Tibial artery (tissue), 4 donors: Measurements from ENCODE around the gene NOL9.
"Not testable (repeated sequence)": the region's sequence is repeated elsewhere in the genome, so short reads cannot be mapped to it uniquely, and the experiment has no call there.

Source experiments
- DNase-seq, 2 donors: peaks; one replicate each; pipeline ENCODE4 v3.0.0-alpha.2; 2019
- H3K27ac ChIP-seq, 2 donors: fragments of 200-600 bp; sonication (generic) in 1 of 2; 1 replicate in 1 of 2; 2 replicates in 1 of 2; pipeline ENCODE4 v1.5.1; 2018 to 2019; ENCODE audit warnings: mild to moderate bottlenecking in 1 of 2
- H3K27me3 ChIP-seq, 2 donors: fragments of 200-600 bp; sonication (generic) in 1 of 2; one replicate each; pipeline versions ENCODE4 v1.5.1 to v1.6.0; 2016 to 2019
- H3K36me3 ChIP-seq, 3 donors: fragments of 200-600 bp; sonication (generic) in 2 of 3; one replicate each; pipeline ENCODE4 v1.5.1; 2016 to 2019; ENCODE audit warnings: mild to moderate bottlenecking in 2 of 3
- H3K4me1 ChIP-seq, 4 donors: fragments of 200-600 bp; sonication (generic) in 2 of 4; 1 replicate in 3 of 4; 2 replicates in 1 of 4; pipeline ENCODE4 v1.5.1; 2016 to 2019
- H3K4me3 ChIP-seq, 2 donors: fragments of 200-600 bp; sonication (generic) in 1 of 2; 1 replicate in 1 of 2; 2 replicates in 1 of 2; pipeline ENCODE4 v1.5.1; 2018 to 2019; ENCODE audit warnings: mild to moderate bottlenecking in 2 of 2
- H3K9me3 ChIP-seq, 3 donors: fragments of 200-600 bp; sonication (generic) in 1 of 3; one replicate each; pipeline ENCODE4 v1.5.1; 2016 to 2019
- intact Hi-C: fragments of 100-400 bp; cut with DNase I; formaldehyde crosslinking; loops from one replicate; pipeline ENCODE4 v1.15.0; 2023; ENCODE audit warnings: low total_unique reads
- TF ChIP-seq, protein P1 (sequence below), 2 experiments: fragments of 200-600 bp in 1 of 2; fragments of 450-650 bp in 1 of 2; IDR thresholded peaks; one replicate each; pipeline ENCODE4 v1.5.1; 2017 to 2019; ENCODE audit warnings: antibody characterized with exemption in 2 of 2, mild to moderate bottlenecking in 1 of 2, moderate library complexity in 1 of 2

NOL9 gene

DNA sequence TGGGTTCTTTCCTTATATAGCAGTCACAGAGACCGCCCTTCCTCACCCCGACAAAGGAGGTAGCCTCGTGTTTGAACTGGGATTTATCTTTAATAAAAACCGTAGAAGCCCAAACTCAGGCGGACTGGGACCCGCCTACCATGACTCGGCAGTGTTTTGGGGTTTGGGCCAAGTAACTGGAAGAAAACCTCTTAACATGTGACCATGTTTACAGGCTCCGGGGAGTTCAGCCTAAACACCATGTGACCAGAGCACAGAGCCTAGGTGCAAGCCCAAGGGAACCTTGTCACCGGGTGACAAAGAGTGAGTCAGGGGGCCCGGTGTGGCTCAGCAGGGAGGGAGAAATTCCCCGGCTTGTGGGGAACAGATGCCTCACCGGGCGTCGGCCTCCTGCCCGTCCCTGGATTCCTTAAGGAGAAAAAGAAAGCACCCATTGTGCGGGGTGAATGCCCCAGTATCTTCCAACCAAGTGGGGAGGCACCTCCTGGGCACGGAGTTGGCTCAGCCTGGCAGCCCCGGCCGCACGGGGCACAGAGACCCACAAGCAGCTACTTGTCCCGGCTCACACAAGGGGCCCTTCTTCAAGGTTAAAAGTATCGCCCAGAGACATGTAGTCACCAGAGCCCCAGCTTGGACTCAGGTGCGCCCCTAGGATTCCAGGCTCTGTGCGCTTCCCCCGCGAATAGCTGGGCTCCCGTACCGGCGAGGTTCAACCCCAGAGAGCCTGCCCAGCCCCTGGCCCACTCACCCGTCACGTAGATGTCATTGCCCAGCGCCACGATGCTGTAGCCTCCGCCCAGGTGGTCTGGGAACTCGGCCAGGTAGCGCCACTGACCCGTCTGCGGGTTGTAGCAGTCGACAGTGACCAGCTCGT, 47.0 kb upstream of the NOL9 start:
- H3K4me1 ChIP-seq, result peaks cover 0 to 71% (median 60%) of the 10 kb centered on the region in 4 donors
- H3K36me3 ChIP-seq, result peaks cover 30 to 36% (median 34%) of the 10 kb centered on the region in 3 donors
- H3K27ac ChIP-seq, result peak overlapping the region; percentile 98 to 99
- no peaks in the 10 kb centered on the region for H3K27me3 ChIP-seq
- H3K4me3 ChIP-seq, result peak overlapping the region; percentile 95 to 98
- H3K9me3 ChIP-seq, result no peaks in the 10 kb centered on the region
- TF ChIP-seq, protein P1, sequence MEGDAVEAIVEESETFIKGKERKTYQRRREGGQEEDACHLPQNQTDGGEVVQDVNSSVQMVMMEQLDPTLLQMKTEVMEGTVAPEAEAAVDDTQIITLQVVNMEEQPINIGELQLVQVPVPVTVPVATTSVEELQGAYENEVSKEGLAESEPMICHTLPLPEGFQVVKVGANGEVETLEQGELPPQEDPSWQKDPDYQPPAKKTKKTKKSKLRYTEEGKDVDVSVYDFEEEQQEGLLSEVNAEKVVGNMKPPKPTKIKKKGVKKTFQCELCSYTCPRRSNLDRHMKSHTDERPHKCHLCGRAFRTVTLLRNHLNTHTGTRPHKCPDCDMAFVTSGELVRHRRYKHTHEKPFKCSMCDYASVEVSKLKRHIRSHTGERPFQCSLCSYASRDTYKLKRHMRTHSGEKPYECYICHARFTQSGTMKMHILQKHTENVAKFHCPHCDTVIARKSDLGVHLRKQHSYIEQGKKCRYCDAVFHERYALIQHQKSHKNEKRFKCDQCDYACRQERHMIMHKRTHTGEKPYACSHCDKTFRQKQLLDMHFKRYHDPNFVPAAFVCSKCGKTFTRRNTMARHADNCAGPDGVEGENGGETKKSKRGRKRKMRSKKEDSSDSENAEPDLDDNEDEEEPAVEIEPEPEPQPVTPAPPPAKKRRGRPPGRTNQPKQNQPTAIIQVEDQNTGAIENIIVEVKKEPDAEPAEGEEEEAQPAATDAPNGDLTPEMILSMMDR (IDR thresholded peaks at IDR 0.05), result peak in 1 of 2 experiments; percentile 8
- intact Hi-C loops, result loop anchor here (5.0 kb wide), 1 partner anchor 36 kb away; no protein-coding TSS in a partner anchor
- peak; percentile 93 to 95 for DNase-seq

DNA sequence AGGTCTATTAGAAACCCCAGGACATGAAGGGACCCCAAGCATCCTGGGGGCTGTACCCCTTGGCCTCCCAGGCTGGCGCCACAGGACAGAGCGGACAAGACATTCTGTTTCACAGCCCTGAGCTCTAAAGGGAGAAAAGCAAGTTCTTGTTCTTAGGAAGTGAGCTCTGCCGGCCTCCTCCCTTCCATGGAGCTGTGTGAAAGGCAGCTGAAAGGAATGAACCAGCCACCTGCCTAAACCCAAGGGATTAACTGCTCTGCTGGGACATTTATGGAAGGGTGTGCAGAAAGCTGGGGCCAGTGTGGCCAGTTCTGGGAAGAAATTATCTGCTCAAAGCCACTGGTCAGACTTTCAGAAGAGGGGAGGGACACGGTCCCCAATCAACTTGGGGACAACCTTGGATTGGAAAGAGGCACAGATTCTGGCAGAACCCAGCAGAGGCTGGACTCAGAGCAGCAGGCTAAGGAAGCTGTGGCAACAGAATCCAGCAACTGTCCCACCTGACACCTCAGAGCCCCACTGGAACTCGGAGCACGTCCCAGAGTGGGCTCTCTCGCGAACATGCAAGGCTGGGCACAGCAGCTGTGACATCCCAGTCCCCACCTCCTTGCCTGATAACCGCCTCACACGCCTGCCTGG, 46.2 kb upstream of the NOL9 start:
- Histone ChIP-seq H3K36me3 (peaks cover 37 to 44% (median 41%) of the 10 kb centered on the region in 3 donors), H3K27ac (peak overlapping the region; percentile 98 to 99), H3K4me1 (peaks cover 0 to 71% (median 64%) of the 10 kb centered on the region in 4 donors), H3K27me3 (no peaks in the 10 kb centered on the region), H3K9me3 (no peaks in the 10 kb centered on the region), H3K4me3 (peak overlapping the region; percentile 95 to 98)
- no peak for DNase-seq
- intact Hi-C loops, result loop anchor here (5.0 kb wide), 1 partner anchor 37 kb away; no protein-coding TSS in a partner anchor
- TF ChIP-seq, protein P1 (IDR thresholded peaks at IDR 0.05), result no peak

DNA sequence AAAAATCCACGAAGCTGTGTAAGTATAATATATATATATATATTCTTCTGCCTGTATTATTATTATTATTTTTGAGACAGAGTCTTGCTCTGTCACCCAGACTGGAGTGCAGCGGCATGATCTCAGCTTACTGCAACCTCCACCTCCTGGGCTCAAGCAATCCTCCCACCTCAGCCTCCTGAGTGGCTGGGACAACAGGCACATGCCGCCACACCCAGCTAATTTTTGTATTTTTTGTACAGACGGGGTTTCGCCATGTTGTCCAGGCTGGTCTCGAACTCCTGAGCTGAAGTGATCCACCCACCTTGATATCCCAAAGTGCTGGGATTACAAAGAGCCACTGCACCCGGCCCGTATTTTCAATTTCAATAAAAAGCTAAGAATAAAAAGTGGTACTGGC, 45.7 kb upstream of the NOL9 start:
- intact Hi-C loops, result loop anchor here (5.0 kb wide), 1 partner anchor 37 kb away; no protein-coding TSS in a partner anchor
- Histone ChIP-seq H3K36me3 (peaks cover 43 to 49% (median 47%) of the 10 kb centered on the region in 3 donors), H3K4me1 (peaks cover 0 to 70% (median 64%) of the 10 kb centered on the region in 4 donors), H3K4me3 (peak overlapping the region; percentile 95 to 98), H3K27ac (peak overlapping the region; percentile 98 to 99)
- H3K27me3 ChIP-seq, DNase-seq, H3K9me3 ChIP-seq: not testable (repeated sequence)

DNA sequence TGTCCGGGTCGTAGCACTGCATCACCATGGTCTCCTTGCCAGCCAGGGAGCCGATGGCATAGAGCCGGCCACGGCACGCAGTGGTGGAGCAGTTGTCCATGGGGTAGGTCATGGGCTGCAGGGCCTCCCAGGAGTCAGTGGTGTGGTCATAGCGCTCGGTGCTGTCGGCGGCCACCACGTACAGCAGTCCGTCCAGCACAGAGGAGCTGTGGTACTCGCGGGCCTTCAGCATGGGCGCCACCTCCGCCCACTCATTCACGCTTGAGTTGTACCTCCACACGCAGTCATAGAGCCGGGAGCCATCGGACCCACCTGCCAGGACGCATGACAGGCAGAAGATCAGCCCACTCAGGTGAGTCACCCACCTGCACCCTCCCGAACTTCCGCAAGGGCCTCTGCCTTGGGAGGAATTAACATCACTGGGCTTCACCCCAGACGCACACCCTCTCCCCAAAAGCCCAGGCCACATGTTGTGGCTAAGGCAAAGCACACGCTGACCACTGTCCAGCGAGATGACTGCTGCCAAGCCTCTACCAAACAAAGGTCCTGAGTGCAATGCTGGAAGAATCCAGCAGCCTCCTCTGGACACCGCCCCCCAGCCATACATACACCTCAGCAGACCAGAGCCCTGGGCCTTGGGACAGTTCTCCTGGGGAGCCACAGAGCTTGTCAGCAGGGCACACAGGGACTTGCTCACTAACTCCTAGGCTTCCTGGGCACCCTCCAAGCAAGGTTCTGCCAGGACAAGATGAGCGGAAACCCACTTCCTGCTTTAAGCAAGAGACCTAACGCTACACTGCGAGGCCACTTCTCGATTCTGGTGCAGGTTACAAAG, 45.0 kb upstream of the NOL9 start:
- no peak for DNase-seq
- peaks cover 0 to 70% (median 58%) of the 10 kb centered on the region in 4 donors for H3K4me1 ChIP-seq
- H3K27me3 ChIP-seq, result no peaks in the 10 kb centered on the region
- intact Hi-C loops, result no loop called here
- H3K9me3 ChIP-seq, result no peaks in the 10 kb centered on the region
- peak overlapping the region; percentile 98 to 99 for H3K27ac ChIP-seq
- H3K4me3 ChIP-seq, result peak overlapping the region; percentile 95 to 98
- TF ChIP-seq, protein P1 (IDR thresholded peaks at IDR 0.05), result no peak
- peaks cover 49 to 56% (median 53%) of the 10 kb centered on the region in 3 donors for H3K36me3 ChIP-seq

DNA sequence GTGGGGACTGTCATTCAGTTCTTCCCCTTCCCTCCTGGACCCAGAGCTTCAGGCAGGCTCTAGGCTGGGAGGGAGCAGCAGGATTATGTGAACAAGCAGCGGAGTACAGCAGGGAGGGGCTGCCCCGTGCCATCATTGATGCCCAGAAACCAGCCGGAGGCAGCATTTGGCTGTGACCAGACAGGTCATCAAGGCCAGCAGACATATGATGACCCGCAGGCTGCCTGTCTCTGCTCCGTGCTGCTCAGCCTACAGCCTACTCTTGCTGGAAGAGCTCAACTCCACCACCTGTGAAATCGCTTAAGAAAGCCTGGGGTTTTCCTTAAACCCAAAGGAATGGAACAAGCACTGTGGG, 43.4 kb upstream of the NOL9 start:
- H3K9me3 ChIP-seq, result no peaks in the 10 kb centered on the region
- H3K4me1 ChIP-seq, result peaks cover 0 to 75% (median 63%) of the 10 kb centered on the region in 4 donors
- H3K27me3 ChIP-seq, result no peaks in the 10 kb centered on the region
- intact Hi-C loops, result no loop called here
- peak overlapping the region; percentile 17 to 98 for H3K4me3 ChIP-seq
- DNase-seq, result no peak
- peaks cover 65 to 72% (median 69%) of the 10 kb centered on the region in 3 donors for H3K36me3 ChIP-seq
- H3K27ac ChIP-seq, result peak overlapping the region; percentile 57 to 99
- TF ChIP-seq, protein P1 (IDR thresholded peaks at IDR 0.05), result no peak
